Stimulated activated CD4-positive, alpha-beta T cell treated with anti-CD3 and anti-CD28 coated beads, TNF-alpha, amount 100 ng/mL, for 4 hours (primary cell): ENCODE measurements around the gene ESRRA.

Experiments
- DNase-seq, 3 experiments: peaks; one replicate each; pipeline ENCODE4 v3.0.0-alpha.2; 2020; ENCODE audit warnings: low read depth in 3 of 3

ESRRA gene

GRCh38 chr11:64275031-64275800 is 30.1 kb upstream of the ESRRA start:
- no peak for DNase-seq

DNA sequence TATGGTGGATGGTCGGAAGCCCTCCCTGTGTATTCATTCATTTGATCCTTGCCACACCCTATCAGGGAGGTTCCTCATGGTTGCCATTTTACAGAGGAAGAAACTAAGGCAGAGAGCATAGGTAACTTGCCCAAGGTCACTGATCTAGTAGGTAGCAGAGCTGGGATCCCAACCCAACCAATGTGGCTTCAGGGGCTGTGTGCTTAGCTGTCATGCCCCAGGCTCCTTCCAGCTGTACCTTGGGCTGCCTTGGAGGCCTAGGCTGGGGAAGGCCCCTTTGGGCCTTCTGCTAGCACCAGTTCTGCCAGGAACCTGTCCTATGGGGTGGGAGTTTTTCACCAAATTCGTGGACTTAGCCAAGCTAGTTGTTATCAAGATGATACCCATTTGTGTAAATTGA is 29.5 kb upstream of the ESRRA start:
- no peak for DNase-seq

GRCh38 chr11:64276653-64277431 is 28.5 kb upstream of the ESRRA start:
- DNase-seq, result no peak

- DNase-seq, result no peak
Observed at GRCh38 chr11:64278576-64279190, 26.6 kb upstream of the ESRRA start.

- no peak for DNase-seq
Observed at GRCh38 chr11:64281957-64282770, 23.2 kb upstream of the ESRRA start.

- DNase-seq, result no peak
Observed at GRCh38 chr11:64283092-64283491, 22.2 kb upstream of the ESRRA start.

- DNase-seq, result peak; percentile 83 to 90 (median 87)
Observed at GRCh38 chr11:64284048-64284961, 21.0 kb upstream of the ESRRA start, which contains the start of gene BAD. Gene BAD, minus strand, starts transcription at chr11:64284665. Its CDS starts 297 bp downstream, at chr11:64284368.

DNA sequence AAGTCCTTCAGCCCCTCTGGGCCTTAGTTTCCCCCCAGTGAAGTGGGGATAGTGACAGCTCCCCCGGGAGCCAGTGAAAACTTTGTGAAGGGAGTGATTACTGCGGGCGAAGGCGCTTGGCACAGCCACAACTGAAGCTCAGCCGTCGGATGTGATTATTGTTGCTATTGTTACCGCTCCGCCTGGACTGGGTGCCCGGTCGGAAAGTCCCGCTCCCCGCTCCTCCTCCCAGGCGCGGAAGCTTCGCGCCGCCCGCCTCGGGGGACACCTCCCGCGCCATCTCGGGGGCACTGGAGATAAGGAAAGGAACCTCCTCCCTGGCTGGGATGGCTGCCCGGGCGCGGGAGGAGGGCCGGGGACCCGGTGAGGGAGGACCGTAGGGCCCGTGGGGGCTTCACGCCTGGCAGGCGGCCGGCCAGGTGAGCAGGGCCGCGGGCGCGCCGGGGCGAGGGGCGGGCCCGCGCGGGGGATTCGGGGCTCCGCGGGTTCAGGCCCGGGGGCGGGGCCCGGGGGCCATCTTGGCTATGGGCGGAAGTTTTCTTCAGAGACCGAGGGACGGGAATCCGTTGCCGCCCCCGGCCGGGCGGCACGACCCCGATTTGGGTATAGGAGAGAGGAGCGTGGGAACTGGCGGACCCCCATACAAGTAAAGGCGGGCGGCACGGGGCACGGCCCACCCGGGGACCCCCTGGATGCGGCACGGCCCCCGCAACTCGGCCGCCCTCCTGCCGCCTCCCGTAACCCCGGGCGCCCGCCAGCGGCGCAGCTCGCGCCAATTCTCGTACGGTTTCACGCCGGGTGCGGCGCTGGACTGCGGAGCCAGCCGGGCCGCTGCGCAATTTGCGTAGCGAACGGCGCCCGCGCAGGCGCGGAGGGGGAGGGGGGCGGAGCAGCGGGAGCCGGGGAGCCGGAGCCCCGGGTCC is 20.1 kb upstream of the ESRRA start, which contains the start of gene GPR137:
GPR137 (plus strand) TSS at position 887 of the 923 bp plus-strand sequence. CDS start 677 bp downstream, outside the sequence.
- peak; percentile 84 to 94 (median 87) for DNase-seq

- DNase-seq, result no peak
Observed at GRCh38 chr11:64285885-64286800, 19.2 kb upstream of the ESRRA start.

DNA sequence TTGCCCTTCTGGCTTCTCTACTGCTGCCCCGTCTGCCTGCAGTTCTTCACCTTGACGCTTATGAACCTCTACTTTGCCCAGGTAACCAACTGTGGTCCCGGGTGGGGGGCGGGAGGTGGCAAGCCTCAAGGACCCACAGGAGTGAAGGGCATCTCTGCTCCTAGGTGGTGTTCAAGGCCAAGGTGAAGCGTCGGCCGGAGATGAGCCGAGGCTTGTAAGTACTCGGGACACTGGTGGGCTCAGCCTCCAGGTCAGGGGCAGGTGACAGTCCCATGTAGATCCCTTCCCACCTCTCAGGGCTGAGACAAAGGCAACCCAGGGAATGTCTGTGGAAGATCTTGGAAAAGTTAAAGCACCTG is 18.5 kb upstream of the ESRRA start:
- no peak for DNase-seq

DNA sequence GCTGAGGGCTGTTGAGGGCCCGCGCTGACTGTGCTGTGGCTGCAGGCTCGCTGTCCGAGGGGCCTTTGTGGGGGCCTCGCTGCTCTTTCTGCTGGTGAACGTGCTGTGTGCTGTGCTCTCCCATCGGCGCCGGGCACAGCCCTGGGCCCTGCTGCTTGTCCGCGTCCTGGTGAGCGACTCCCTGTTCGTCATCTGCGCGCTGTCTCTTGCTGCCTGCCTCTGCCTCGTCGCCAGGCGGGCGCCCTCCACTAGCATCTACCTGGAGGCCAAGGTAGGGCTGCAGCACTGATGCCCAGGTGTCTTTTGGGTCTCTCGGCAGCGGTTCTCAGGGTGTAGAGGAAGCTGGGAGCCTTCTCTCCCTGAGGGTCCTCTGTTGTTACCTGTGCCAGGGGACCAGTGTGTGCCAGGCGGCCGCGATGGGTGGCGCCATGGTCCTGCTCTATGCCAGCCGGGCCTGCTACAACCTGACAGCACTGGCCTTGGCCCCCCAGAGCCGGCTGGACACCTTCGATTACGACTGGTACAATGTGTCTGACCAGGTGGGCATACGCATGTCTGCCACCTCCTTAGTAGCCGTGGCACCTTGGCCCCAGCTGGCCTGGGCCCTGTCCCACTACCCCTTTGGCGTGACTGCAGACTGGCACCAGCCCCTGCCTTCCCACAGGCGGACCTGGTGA is 17.5 kb upstream of the ESRRA start:
- DNase-seq, result no peak

DNA sequence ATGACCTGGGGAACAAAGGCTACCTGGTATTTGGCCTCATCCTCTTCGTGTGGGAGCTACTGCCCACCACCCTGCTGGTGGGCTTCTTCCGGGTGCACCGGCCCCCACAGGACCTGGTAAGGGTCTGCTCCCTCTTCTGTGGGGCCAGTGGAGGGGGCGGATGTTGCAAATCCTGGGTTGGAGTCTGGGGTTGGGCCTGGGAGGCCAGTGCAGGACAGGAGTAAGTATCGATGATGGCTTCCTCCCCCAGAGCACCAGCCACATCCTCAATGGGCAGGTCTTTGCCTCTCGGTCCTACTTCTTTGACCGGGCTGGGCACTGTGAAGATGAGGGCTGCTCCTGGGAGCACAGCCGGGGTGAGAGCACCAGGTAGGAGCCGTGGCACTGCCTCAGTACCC is 17.0 kb upstream of the ESRRA start:
- DNase-seq, result no peak

- no peak for DNase-seq
Observed at GRCh38 chr11:64289002-64289564, 16.2 kb upstream of the ESRRA start.

- no peak for DNase-seq
Observed at GRCh38 chr11:64290352-64291261, 14.7 kb upstream of the ESRRA start.

DNA sequence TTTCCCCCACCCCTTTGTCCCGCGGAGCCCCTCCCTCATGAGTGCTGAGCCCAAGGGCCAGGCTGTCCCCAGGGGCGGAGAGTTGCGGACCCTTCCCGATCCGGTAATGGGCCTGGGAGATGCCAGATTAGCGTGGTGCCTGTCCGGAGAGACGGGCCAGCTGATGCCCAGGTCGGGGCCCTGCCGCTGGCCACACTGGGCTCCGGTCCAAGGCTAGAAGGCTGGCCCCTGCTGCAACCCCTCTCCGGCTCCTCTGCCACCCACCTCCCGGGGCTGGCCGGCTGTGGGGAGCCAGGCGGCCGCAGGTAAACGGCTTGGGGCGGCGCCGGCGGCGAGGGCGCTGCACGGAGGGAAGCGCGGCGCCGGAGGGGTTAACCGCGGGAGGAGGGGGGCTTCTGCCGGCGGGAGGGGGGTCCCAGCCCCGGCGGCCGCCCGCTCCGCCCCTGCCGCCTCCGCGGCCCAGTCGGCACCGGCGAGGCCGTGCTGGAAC is 14.0 kb upstream of the ESRRA start, which contains the start of gene KCNK4:
KCNK4 (plus strand) TSS at position 41 of the 490 bp plus-strand sequence. CDS start 1,717 bp downstream, outside the sequence.
- DNase-seq, result no peak
